ENCODE data around the gene RAB28. TPM values are rescaled to one million over a fixed set of nuclear protein-coding genes. Genes with fewer than 3 reads are reported as not detected.

Gene RAB28
- total RNA-seq, 1 donor from 2014 or later: 11.9 TPM

- H3K9ac ChIP-seq (ENCODE audit: low read length): no peak overlapping the region
- H4K20me1 ChIP-seq (ENCODE audit: insufficient read depth, low read length): peaks cover 1% of the 10 kb centered on the region
- Mint-ChIP-seq H3K36me3 (ENCODE audit: low read depth, unreplicated experiment) (no peaks in the 10 kb centered on the region), H3K4me1 (ENCODE audit: low read depth, unreplicated experiment) (peaks cover 4% of the 10 kb centered on the region), H3K4me3 (ENCODE audit: unreplicated experiment) (no peak overlapping the region), H3K9me3 (ENCODE audit: unreplicated experiment) (peaks cover 6% of the 10 kb centered on the region), H3K27ac (ENCODE audit: unreplicated experiment) (no peak overlapping the region), H3K27me3 (ENCODE audit: low read depth, unreplicated experiment) (peaks cover 9% of the 10 kb centered on the region)
- FAIRE-seq (no peak), DNase-seq (ENCODE audit: low read depth) (no peak)
- H3K4me2 ChIP-seq (ENCODE audit: low read length): no peak overlapping the region
- peaks cover 7% of the 10 kb centered on the region for H3K4me1 ChIP-seq (ENCODE audit: insufficient read depth, low read length)
- no peaks in the 10 kb centered on the region for H3K36me3 ChIP-seq (ENCODE audit: insufficient read depth, low read length)
- TF ChIP-seq EZH2 (IDR thresholded peaks at IDR 0.05; ENCODE audit: insufficient read depth, low read length): peak; percentile 65
- no peak for TF ChIP-seq CTCF (IDR thresholded peaks at IDR 0.05; ENCODE audit: insufficient read depth, low read depth, low read length)
- H3K4me3 ChIP-seq (ENCODE audit: insufficient read depth, low read depth, low read length): no peak overlapping the region
- H3K27ac ChIP-seq (ENCODE audit: low read depth, low read length): no peak overlapping the region
- H2AFZ ChIP-seq (ENCODE audit: low read depth, low read length): no peak overlapping the region
- H3K27me3 ChIP-seq (ENCODE audit: insufficient read depth, low read length): peaks cover 96% of the 10 kb centered on the region
- H3K9me3 ChIP-seq (ENCODE audit: insufficient read depth, low read depth, low read length): peaks cover 12% of the 10 kb centered on the region
- H3K79me2 ChIP-seq (ENCODE audit: insufficient read depth, low read length): no peaks in the 10 kb centered on the region
Measured at GRCh38 chr4:13527192-13527980, 43.2 kb upstream of the RAB28 start.

DNA sequence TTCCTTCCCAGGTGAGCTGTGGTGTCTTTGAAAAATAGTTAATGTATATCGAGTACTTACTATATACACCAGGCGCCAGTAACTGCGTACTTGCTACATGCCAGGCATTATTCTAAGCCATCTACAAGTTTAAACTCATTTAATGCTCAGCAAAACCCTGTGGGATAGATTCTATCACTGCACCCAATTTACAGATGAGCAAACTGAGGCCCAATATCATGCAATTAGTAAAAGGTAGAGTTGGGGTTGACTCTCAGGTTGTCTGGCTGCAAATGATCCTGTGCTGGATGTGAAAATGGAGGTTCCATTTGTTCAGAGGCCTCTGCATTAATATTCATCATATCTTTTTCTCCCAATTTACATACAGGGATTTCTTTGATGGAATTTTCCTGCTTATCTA, 42.5 kb upstream of the RAB28 start:
- H3K36me3 Mint-ChIP-seq (ENCODE audit: low read depth, unreplicated experiment): no peaks in the 10 kb centered on the region
- Histone ChIP-seq H3K27me3 (ENCODE audit: insufficient read depth, low read length) (peaks cover 96% of the 10 kb centered on the region), H3K4me2 (ENCODE audit: low read length) (no peak overlapping the region), H4K20me1 (ENCODE audit: insufficient read depth, low read length) (no peaks in the 10 kb centered on the region), H2AFZ (ENCODE audit: low read depth, low read length) (no peak overlapping the region), H3K4me3 (ENCODE audit: insufficient read depth, low read depth, low read length) (no peak overlapping the region), H3K27ac (ENCODE audit: low read depth, low read length) (no peak overlapping the region), H3K79me2 (ENCODE audit: insufficient read depth, low read length) (no peaks in the 10 kb centered on the region), H3K36me3 (ENCODE audit: insufficient read depth, low read length) (no peaks in the 10 kb centered on the region), H3K9me3 (ENCODE audit: insufficient read depth, low read depth, low read length) (peaks cover 12% of the 10 kb centered on the region), H3K4me1 (ENCODE audit: insufficient read depth, low read length) (peaks cover 7% of the 10 kb centered on the region), H3K9ac (ENCODE audit: low read length) (no peak overlapping the region)
- FAIRE-seq: no peak
- TF ChIP-seq EZH2 (IDR thresholded peaks at IDR 0.05; ENCODE audit: insufficient read depth, low read length) (no peak), CTCF (IDR thresholded peaks at IDR 0.05; ENCODE audit: insufficient read depth, low read depth, low read length) (no peak)
- no peak for DNase-seq (ENCODE audit: low read depth)
- peaks cover 2% of the 10 kb centered on the region for H3K4me1 Mint-ChIP-seq (ENCODE audit: low read depth, unreplicated experiment)
- peaks cover 6% of the 10 kb centered on the region for H3K9me3 Mint-ChIP-seq (ENCODE audit: unreplicated experiment)
- no peak overlapping the region for H3K27ac Mint-ChIP-seq (ENCODE audit: unreplicated experiment)
- peaks cover 9% of the 10 kb centered on the region for H3K27me3 Mint-ChIP-seq (ENCODE audit: low read depth, unreplicated experiment)
- no peak overlapping the region for H3K4me3 Mint-ChIP-seq (ENCODE audit: unreplicated experiment)
